Aorta (tissue), 5 donors: ENCODE measurements around the gene SARNP. TPM values are rescaled to one million over a fixed set of nuclear protein-coding genes. Genes with fewer than 3 reads are reported as not detected.
A peak's percentile ranks its signal among the peaks of the same experiment; 100 is the strongest.

Source experiments
- ATAC-seq: fragments of 200-7000 bp; cut with Tn5 transposase; one replicate; pipeline ENCODE4 v1.9.1; 2022; ENCODE audit warnings: moderate library complexity; ENCODE audit not compliant: low FRiP score
- DNase-seq, 2 donors: peaks; one replicate each; pipeline ENCODE4 v3.0.0-alpha.2; 2020
- H3K27ac ChIP-seq, 2 donors: one replicate each; pipeline ENCODE4 v1.5.1; 2013; ENCODE audit warnings: low read length in 2 of 2, mild to moderate bottlenecking in 2 of 2, moderate library complexity in 2 of 2, control low read depth in 1 of 2, inconsistent platforms in 1 of 2, low read depth in 1 of 2
- H3K27me3 ChIP-seq, 2 donors: one replicate each; pipeline ENCODE4 v1.6.1; 2013; ENCODE audit warnings: control low read depth in 1 of 2, low read length in 1 of 2, mild to moderate bottlenecking in 1 of 2, moderate library complexity in 1 of 2; ENCODE audit not compliant: insufficient read depth in 2 of 2, control insufficient read depth in 1 of 2
- H3K36me3 ChIP-seq, 2 donors: one replicate each; pipeline ENCODE4 v1.6.1; 2013; ENCODE audit warnings: control low read depth in 1 of 2, low read length in 1 of 2, mild to moderate bottlenecking in 1 of 2; ENCODE audit not compliant: insufficient read depth in 2 of 2, control insufficient read depth in 1 of 2
- H3K4me1 ChIP-seq, 2 donors: one replicate each; pipeline ENCODE4 v1.6.1; 2013; ENCODE audit warnings: low read length in 2 of 2, control low read depth in 1 of 2, mild to moderate bottlenecking in 1 of 2, moderate library complexity in 1 of 2; ENCODE audit not compliant: insufficient read depth in 2 of 2, control insufficient read depth in 1 of 2
- H3K4me3 ChIP-seq, 2 donors: one replicate each; pipeline ENCODE4 v1.5.1; 2013; ENCODE audit warnings: low read length in 2 of 2, control low read depth in 1 of 2, mild to moderate bottlenecking in 1 of 2
- H3K9me3 ChIP-seq: one replicate; pipeline ENCODE4 v1.6.1; 2013; ENCODE audit warnings: mild to moderate bottlenecking, low read length; ENCODE audit not compliant: control insufficient read depth
- WGBS, 2 donors: extraction: QIAGEN DNeasy Blood & Tissue Kit; methylation state at CpG; one replicate each; pipeline ENCODE4 v1.1.7; 2013; 5-methylcytosine and 5-hydroxymethylcytosine counted together
- intact Hi-C, 2 donors: fragments of 100-400 bp; cut with DNase I; formaldehyde crosslinking; loops; one replicate each; pipeline versions ENCODE4 v1.14.2 to v1.15.0; 2022
- polyA plus RNA-seq, 2 donors: library from polyadenylated mRNA; stranded (reverse); fragments of 200-250 nt; gene quantifications; one replicate each; pipeline ENCODE4 v1.2.3, GENCODE V29; 2013
- total RNA-seq, 2 donors: library from RNA; stranded (reverse); fragmentation: NEBNext Ultra II Directional; extraction: Animal tissue kit (Norgen Biotek cat#: 25700); gene quantifications; one replicate each; pipeline ENCODE4 v1.2.1, GENCODE V29; 2021
- donor health status: healthy with polysubstance abuse.
- donor health status: Bipolar disorder and iron deficiency.
- donor health status: DM: no; HTN: no; CAD: no.
- donor health status: DM: no; HTN: no; CAD: no.
- donor health status: DM: yes; HTN: yes; CAD: no.

SARNP gene
- total and polyA plus RNA-seq, 4 donors: 48.3 to 123 (median 70.4) TPM

DNA sequence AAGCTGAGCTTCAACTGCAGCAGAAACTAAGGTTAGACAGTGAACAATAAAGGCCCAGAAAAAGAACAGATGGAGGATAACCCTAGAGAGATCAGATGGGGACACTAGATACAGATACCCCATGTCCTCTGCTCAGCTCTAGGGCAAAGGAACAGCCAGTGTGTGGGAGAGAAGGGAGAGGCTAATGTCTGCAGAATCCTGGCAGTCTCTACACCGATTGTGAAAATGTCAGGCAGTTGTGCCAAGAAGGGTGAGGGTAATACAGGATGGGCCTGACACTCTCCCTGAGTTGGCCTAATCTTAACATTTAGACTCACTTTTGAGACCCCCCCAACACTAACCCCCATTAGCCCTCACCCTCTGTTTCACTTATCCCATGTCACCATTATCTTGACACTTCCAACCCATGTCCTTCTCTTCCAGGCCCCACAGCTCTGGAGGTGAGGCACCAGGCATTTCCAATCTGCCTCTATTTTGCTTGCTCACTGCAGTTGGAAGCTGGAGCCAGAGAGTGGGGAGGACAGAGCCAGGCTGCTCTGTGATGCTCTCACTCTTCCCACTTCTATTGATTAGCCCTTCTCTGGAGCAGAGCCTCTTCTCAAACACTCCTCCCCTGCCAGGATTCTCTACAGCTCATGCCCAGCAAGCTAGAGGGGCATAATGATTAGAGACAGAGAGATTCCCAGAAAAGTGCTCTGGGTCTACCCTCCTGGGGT, 104.7 kb downstream of the SARNP start:
- ATAC-seq: no peak
- intact Hi-C loops: no loop called here
- Histone ChIP-seq H3K36me3 (no peaks in the 10 kb centered on the region), H3K4me3 (no peak overlapping the region), H3K27ac (peak overlapping the region; percentile 76 to 91), H3K27me3 (no peaks in the 10 kb centered on the region), H3K4me1 (peaks cover 0 to 7% of the 10 kb centered on the region in 2 donors), H3K9me3 (no peaks in the 10 kb centered on the region)
- WGBS, 2 donors: 0 to 13% methylated on average over 1 of the region's 1 CpG
- DNase-seq: peak; percentile 17 to 42

DNA sequence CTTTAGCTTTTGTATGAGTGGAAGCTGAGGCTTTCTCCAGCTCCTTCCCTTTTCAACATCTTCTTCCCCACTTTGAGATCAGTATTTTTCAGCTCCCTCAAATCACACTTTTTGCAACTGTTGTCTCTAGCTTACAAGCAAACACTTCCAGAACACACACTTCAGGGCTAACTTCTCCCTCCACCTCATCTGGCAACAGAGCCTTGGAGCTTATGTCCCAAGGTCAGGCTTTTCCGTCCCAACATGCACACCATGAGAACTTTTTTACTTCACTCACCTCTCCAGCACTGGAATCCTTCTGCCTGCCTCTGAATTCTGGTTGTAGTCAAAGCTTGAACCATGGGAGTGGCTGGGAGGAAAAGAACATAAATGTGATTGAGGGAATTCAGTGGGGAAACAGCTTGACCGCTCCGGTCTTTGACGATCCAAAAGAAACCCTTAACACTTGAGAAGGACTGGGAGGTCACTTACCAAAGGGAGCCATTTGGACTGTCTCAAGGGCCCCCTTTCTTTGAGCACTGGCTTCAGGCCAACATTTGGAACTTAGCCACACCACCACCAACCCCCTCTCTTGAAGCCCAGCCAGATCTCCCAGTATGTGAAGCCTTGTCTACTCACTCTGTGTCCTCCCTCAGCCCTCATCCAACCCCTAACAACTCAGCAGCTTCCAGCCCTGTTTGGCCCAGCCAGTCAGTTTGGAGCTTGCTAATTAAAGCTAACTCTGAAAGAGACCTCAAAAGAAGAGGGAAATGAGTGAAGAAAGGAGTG, 105.6 kb downstream of the SARNP start:
- no peaks in the 10 kb centered on the region for H3K36me3 ChIP-seq
- no peak overlapping the region for H3K4me3 ChIP-seq
- H3K27me3 ChIP-seq: no peaks in the 10 kb centered on the region
- peaks cover 0 to 7% of the 10 kb centered on the region in 2 donors for H3K4me1 ChIP-seq
- no peaks in the 10 kb centered on the region for H3K9me3 ChIP-seq
- intact Hi-C loops: no loop called here
- H3K27ac ChIP-seq: peak overlapping the region in 1 of 2 donors; percentile 25
- DNase-seq: peak; percentile 48 to 71
- ATAC-seq: no peak
- 22 to 47% methylated on average over 4 of the region's 4 CpGs for WGBS, 2 donors

DNA sequence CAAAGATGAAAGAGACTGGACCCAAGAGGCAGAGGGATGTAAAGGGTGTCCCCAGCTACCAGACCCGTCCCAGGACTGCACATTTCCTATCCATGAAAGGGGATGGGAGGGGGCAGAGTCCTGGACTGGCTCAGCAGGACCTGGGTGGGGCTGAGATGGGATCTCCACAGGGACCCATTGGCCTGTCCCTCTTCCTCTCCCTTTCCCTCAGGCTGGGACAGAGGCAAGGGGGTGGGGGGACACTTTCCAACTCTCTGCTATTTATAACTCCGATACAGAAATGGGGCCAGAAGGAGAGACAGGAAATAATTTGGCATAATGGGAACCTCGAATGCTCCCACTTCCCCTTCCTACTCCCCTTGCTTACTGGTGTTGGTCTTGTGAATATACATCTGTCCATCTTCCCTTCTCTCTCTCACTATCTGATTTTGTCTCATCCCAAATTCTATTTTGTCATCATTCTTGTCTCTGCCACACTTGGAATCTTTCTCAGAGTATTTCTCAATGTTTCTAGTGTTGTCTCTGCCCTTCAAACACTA, 108.8 kb downstream of the SARNP start:
- H3K27ac ChIP-seq: peak overlapping the region; percentile 66 to 86
- 0 to 1% methylated on average over 3 of the region's 3 CpGs for WGBS, 2 donors
- no peaks in the 10 kb centered on the region for H3K27me3 ChIP-seq
- H3K4me1 ChIP-seq: peaks cover 0 to 7% of the 10 kb centered on the region in 2 donors
- no peaks in the 10 kb centered on the region for H3K36me3 ChIP-seq
- no peaks in the 10 kb centered on the region for H3K9me3 ChIP-seq
- ATAC-seq (peak; percentile 10), DNase-seq (peak; percentile 49 to 80)
- intact Hi-C loops: no loop called here
- H3K4me3 ChIP-seq: peak overlapping the region in 1 of 2 donors; percentile 54

DNA sequence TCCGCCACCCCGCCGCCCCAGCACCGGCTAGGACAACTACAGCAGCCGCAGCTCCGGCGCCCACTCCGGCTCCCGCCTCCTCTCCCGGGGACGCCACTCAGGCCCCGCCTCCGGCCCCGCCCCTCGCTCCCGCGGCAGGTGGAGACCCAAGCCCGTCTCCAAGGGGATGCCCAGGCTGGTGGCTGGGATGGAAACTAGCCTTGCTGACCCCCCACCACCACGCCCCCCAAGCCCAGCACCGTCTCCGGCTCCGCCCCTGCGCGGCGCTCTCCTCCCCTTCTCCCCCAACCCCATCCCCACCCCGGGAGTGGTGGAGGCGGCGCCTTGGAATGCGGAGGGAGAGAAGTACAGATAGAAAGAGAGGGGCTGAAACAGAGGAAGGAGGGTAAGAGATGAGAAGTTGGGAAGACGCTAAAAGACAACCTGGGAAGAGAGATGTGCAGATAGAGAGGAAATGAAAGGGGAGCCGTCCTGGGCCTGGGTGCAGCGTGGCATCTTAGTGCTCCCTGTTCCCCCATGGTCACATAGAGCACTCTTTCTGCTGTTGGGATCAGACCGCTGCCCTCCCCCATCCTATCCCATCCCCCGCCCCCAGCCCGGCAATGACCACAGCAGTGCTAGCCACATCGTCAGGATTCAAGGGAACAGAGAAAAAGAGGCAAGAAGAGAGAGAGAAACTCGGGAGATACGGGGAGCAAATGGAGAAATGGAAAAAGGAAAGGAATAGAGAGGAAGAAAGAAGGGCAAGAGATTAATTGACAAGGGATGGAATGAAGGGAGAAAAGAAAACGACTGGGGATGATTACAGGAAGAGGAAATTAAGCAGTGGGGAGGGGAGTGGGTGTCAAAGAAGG, 109.5 kb downstream of the SARNP start, which contains the start of gene ITGA7:
ITGA7 (minus strand) TSS at position 64 of the 854 bp plus-strand sequence. CDS start 222 bp downstream, outside the sequence.
- DNase-seq: peak; percentile 90 to 98
- Histone ChIP-seq H3K36me3 (no peaks in the 10 kb centered on the region), H3K4me3 (peak within 1 kb of the TSS; percentile 54 to 84), H3K27me3 (no peaks in the 10 kb centered on the region), H3K4me1 (peaks cover 0 to 7% of the 10 kb centered on the region in 2 donors), H3K9me3 (no peaks in the 10 kb centered on the region), H3K27ac (peak within 1 kb of the TSS; percentile 73 to 86)
- intact Hi-C loops: loop anchor here in 1 of 2 donors (2.0 kb wide), 1 partner anchor 13 kb away; the partner anchor contains the start of gene RDH5
- 1% methylated on average over 29 to 39 of the region's 39 CpGs for WGBS, 2 donors
- ATAC-seq: peak; percentile 83

Other genes starting within 250 kb of the SARNP start
- gene OR2AP1, start 245.3 kb downstream of the SARNP start, total RNA-seq: not detected
- not detected for gene OR2AP1, start 245.3 kb downstream of the SARNP start, polyA plus RNA-seq
- gene OR10P1, start 180.8 kb downstream of the SARNP start, total RNA-seq: not detected
- not detected for gene OR10P1, start 180.8 kb downstream of the SARNP start, polyA plus RNA-seq
- 100 to 1,000 TPM; 463 to 747 TPM for gene ITGA7, start 109.8 kb downstream of the SARNP start, total RNA-seq
- 100 to 1,000 TPM in 1 of 2 donors, 10 to 100 TPM in 1; 76.1 to 633 TPM for gene ITGA7, start 109.8 kb downstream of the SARNP start, polyA plus RNA-seq
- gene BLOC1S1, start 101.7 kb downstream of the SARNP start, total RNA-seq: 100 to 1,000 TPM in 1 of 2 donors, 10 to 100 TPM in 1; 87.3 to 115 TPM
- 100 to 1,000 TPM; 248 to 351 TPM for gene BLOC1S1, start 101.7 kb downstream of the SARNP start, polyA plus RNA-seq
- gene RDH5, start 97.3 kb downstream of the SARNP start, total RNA-seq: 10 to 100 TPM; 21.9 to 51.1 TPM
- gene RDH5, start 97.3 kb downstream of the SARNP start, polyA plus RNA-seq: 10 to 100 TPM; 16.7 to 49.4 TPM
- gene CD63, start 88.7 kb downstream of the SARNP start, total RNA-seq: 1,000 to 10,000 TPM; 1,107 to 1,135 TPM
- gene CD63, start 88.7 kb downstream of the SARNP start, polyA plus RNA-seq: 1,000 to 10,000 TPM; 1,323 to 1,532 TPM
- 1 to 10 TPM; 6.6 to 9.4 TPM for gene GDF11, start 74.6 kb downstream of the SARNP start, total RNA-seq
- gene GDF11, start 74.6 kb downstream of the SARNP start, polyA plus RNA-seq: 1 to 10 TPM; 3.0 to 4.2 TPM
- gene ORMDL2, start 317 bp upstream of the SARNP start, total RNA-seq: 10 to 100 TPM; 23.6 to 34.6 TPM
- gene ORMDL2, start 317 bp upstream of the SARNP start, polyA plus RNA-seq: 10 to 100 TPM; 32.5 to 37.4 TPM
- 10 to 100 TPM; 22.6 to 24.6 TPM for gene DNAJC14, start 11.9 kb upstream of the SARNP start, total RNA-seq
- 10 to 100 TPM; 11.9 to 12.3 TPM for gene DNAJC14, start 11.9 kb upstream of the SARNP start, polyA plus RNA-seq
- gene MMP19, start 25.2 kb upstream of the SARNP start, total RNA-seq: 100 to 1,000 TPM in 1 of 2 donors, 10 to 100 TPM in 1; 26.4 to 144 TPM
- gene MMP19, start 25.2 kb upstream of the SARNP start, polyA plus RNA-seq: 10 to 100 TPM in 1 of 2 donors, 1 to 10 TPM in 1; 8.9 to 94.4 TPM
- gene PYM1, start 110.2 kb upstream of the SARNP start, total RNA-seq: 10 to 100 TPM; 21.9 to 23.5 TPM
- gene PYM1, start 110.2 kb upstream of the SARNP start, polyA plus RNA-seq: 10 to 100 TPM; 28.9 to 40.2 TPM
- gene DGKA, start 113.4 kb upstream of the SARNP start, total RNA-seq: 10 to 100 TPM; 74.1 to 86.5 TPM
- gene DGKA, start 113.4 kb upstream of the SARNP start, polyA plus RNA-seq: 10 to 100 TPM; 41.4 to 85.6 TPM
- 1 to 10 TPM in 1 of 2 donors, under 1 TPM in 1; 0.93 to 2.0 TPM for gene PMEL, start 148.3 kb upstream of the SARNP start, total RNA-seq
- gene PMEL, start 148.3 kb upstream of the SARNP start, polyA plus RNA-seq: 1 to 10 TPM in 1 of 2 donors, under 1 TPM in 1; 0.64 to 2.9 TPM
- gene CDK2, start 149.1 kb upstream of the SARNP start, total RNA-seq: 10 to 100 TPM; 29.8 to 35.5 TPM
- 10 to 100 TPM; 27.9 to 36.5 TPM for gene CDK2, start 149.1 kb upstream of the SARNP start, polyA plus RNA-seq
- 100 to 1,000 TPM; 115 to 126 TPM for gene RAB5B, start 156.4 kb upstream of the SARNP start, total RNA-seq
- 10 to 100 TPM; 58.4 to 86.2 TPM for gene RAB5B, start 156.4 kb upstream of the SARNP start, polyA plus RNA-seq
- gene SUOX, start 179.6 kb upstream of the SARNP start, total RNA-seq: 10 to 100 TPM; 17.7 to 18.3 TPM
- 10 to 100 TPM in 1 of 2 donors, 1 to 10 TPM in 1; 6.4 to 17.6 TPM for gene SUOX, start 179.6 kb upstream of the SARNP start, polyA plus RNA-seq
- gene IKZF4, start 203.3 kb upstream of the SARNP start, total RNA-seq: 10 to 100 TPM in 1 of 2 donors, 1 to 10 TPM in 1; 9.8 to 12.2 TPM
- 1 to 10 TPM; 1.8 to 5.3 TPM for gene IKZF4, start 203.3 kb upstream of the SARNP start, polyA plus RNA-seq
- 10 to 100 TPM; 40.5 to 69.1 TPM for gene RPS26, start 224.2 kb upstream of the SARNP start, total RNA-seq
- gene RPS26, start 224.2 kb upstream of the SARNP start, polyA plus RNA-seq: 1,000 to 10,000 TPM in 1 of 2 donors, 100 to 1,000 TPM in 1; 973 to 1,454 TPM